Measurements from ENCODE around the gene LHFPL3. TPM values are rescaled to one million over a fixed set of nuclear protein-coding genes. Genes with fewer than 3 reads are reported as not detected.

LHFPL3 gene
- total and polyA plus RNA-seq, 2 of the 13 experiments (the other 11 are each of a cell fraction or from before 2014, with no cell fraction given), result not detected

GRCh38 chr7:104900525-104901239 is 572.3 kb downstream of the LHFPL3 start (continued):
- TF ChIP-seq, protein P1, sequence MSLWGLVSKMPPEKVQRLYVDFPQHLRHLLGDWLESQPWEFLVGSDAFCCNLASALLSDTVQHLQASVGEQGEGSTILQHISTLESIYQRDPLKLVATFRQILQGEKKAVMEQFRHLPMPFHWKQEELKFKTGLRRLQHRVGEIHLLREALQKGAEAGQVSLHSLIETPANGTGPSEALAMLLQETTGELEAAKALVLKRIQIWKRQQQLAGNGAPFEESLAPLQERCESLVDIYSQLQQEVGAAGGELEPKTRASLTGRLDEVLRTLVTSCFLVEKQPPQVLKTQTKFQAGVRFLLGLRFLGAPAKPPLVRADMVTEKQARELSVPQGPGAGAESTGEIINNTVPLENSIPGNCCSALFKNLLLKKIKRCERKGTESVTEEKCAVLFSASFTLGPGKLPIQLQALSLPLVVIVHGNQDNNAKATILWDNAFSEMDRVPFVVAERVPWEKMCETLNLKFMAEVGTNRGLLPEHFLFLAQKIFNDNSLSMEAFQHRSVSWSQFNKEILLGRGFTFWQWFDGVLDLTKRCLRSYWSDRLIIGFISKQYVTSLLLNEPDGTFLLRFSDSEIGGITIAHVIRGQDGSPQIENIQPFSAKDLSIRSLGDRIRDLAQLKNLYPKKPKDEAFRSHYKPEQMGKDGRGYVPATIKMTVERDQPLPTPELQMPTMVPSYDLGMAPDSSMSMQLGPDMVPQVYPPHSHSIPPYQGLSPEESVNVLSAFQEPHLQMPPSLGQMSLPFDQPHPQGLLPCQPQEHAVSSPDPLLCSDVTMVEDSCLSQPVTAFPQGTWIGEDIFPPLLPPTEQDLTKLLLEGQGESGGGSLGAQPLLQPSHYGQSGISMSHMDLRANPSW (CRISPR knock-in tag; IDR thresholded peaks at IDR 0.05; ENCODE audit: borderline replicate concordance), result no peak
- TF ChIP-seq SMAD9 (CRISPR knock-in tag; IDR thresholded peaks at IDR 0.05) (no peak), ZNF879 (CRISPR knock-in tag; IDR thresholded peaks at IDR 0.05) (no peak), SOX6 (IDR thresholded peaks at IDR 0.05) (no peak), SOX6 (CRISPR knock-in tag; IDR thresholded peaks at IDR 0.05) (peak; percentile 97), SRSF9 (IDR thresholded peaks at IDR 0.05; ENCODE audit: borderline replicate concordance, insufficient read depth, low read depth, low read length, poor library complexity, severe bottlenecking) (no peak), YEATS2 (CRISPR knock-in tag; IDR thresholded peaks at IDR 0.05; ENCODE audit: borderline replicate concordance) (no peak), BCL6 (CRISPR knock-in tag; IDR thresholded peaks at IDR 0.05) (0 out of 2 replicates have a peak, but pooled peaks have one; percentile 15), LCORL (IDR thresholded peaks at IDR 0.05) (no peak), LCORL (CRISPR knock-in tag; IDR thresholded peaks at IDR 0.05) (no peak), AGO1 (IDR thresholded peaks at IDR 0.05; ENCODE audit: low read depth, low read length, poor library complexity, severe bottlenecking) (no peak), HMG20B (CRISPR knock-in tag; conservative IDR thresholded peaks at IDR 0.05) (peak; percentile 95), ZBTB42 (CRISPR knock-in tag; IDR thresholded peaks at IDR 0.05) (no peak), PRMT3 (CRISPR knock-in tag; IDR thresholded peaks at IDR 0.05; ENCODE audit: borderline replicate concordance, low read depth) (no peak), EP300 (IDR thresholded peaks at IDR 0.05; ENCODE audit: low read depth in 2 of 2, low read length in 2 of 2) (peak in 1 of 2 experiments; percentile 54; a peak in 1 of 4 replicates), EP300 (CRISPR knock-in tag; IDR thresholded peaks at IDR 0.05; ENCODE audit: borderline replicate concordance) (no peak), POGZ (CRISPR knock-in tag; IDR thresholded peaks at IDR 0.05) (no peak), ZNF24 (IDR thresholded peaks at IDR 0.05) (no peak)
- TF ChIP-seq, protein P2, sequence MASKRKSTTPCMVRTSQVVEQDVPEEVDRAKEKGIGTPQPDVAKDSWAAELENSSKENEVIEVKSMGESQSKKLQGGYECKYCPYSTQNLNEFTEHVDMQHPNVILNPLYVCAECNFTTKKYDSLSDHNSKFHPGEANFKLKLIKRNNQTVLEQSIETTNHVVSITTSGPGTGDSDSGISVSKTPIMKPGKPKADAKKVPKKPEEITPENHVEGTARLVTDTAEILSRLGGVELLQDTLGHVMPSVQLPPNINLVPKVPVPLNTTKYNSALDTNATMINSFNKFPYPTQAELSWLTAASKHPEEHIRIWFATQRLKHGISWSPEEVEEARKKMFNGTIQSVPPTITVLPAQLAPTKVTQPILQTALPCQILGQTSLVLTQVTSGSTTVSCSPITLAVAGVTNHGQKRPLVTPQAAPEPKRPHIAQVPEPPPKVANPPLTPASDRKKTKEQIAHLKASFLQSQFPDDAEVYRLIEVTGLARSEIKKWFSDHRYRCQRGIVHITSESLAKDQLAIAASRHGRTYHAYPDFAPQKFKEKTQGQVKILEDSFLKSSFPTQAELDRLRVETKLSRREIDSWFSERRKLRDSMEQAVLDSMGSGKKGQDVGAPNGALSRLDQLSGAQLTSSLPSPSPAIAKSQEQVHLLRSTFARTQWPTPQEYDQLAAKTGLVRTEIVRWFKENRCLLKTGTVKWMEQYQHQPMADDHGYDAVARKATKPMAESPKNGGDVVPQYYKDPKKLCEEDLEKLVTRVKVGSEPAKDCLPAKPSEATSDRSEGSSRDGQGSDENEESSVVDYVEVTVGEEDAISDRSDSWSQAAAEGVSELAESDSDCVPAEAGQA (IDR thresholded peaks at IDR 0.05; ENCODE audit: low read depth), result no peak
- TF ChIP-seq, protein P2 (CRISPR knock-in tag; IDR thresholded peaks at IDR 0.05; ENCODE audit: borderline replicate concordance), result no peak
- TF ChIP-seq, protein P3, sequence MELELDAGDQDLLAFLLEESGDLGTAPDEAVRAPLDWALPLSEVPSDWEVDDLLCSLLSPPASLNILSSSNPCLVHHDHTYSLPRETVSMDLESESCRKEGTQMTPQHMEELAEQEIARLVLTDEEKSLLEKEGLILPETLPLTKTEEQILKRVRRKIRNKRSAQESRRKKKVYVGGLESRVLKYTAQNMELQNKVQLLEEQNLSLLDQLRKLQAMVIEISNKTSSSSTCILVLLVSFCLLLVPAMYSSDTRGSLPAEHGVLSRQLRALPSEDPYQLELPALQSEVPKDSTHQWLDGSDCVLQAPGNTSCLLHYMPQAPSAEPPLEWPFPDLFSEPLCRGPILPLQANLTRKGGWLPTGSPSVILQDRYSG (CRISPR knock-in tag; IDR thresholded peaks at IDR 0.05), result no peak
